HepG2 (cell line): ENCODE data around the gene TOB1. TPM values are rescaled to one million over a fixed set of nuclear protein-coding genes. Genes with fewer than 3 reads are reported as not detected.

ENCODE experiments used
- AFF4 ChIP-seq: sonication (generic); formaldehyde crosslinking; IDR thresholded peaks from 2 replicates; pipeline ENCODE4 v1.4.0; 2020; ENCODE audit warnings: missing genetic modification reagents
- ATF1 ChIP-seq: IDR thresholded peaks from 2 replicates; pipeline ENCODE4 v1.6.1; 2016; ENCODE audit warnings: mild to moderate bottlenecking, control low read depth
- BORCS8-MEF2B ChIP-seq: sonication (generic); formaldehyde crosslinking; IDR thresholded peaks from 2 replicates; pipeline ENCODE4 v1.8.0; 2022; ENCODE audit warnings: mild to moderate bottlenecking, missing genetic modification reagents
- CBX2 ChIP-seq, 2 experiments: fragments of 200-600 bp in 1 of 2; sonication (generic); formaldehyde crosslinking in 1 of 2; IDR thresholded peaks; 2 replicates each; pipeline versions ENCODE4 v1.7.0 to v1.8.1; 2018 to 2022; ENCODE audit warnings: low read depth in 2 of 2, low read length in 1 of 2, mild to moderate bottlenecking in 1 of 2, missing genetic modification reagents in 1 of 2
- FLYWCH1 ChIP-seq: sonication (generic); formaldehyde crosslinking; IDR thresholded peaks from 2 replicates; pipeline ENCODE4 v1.8.1; 2023; ENCODE audit warnings: mild to moderate bottlenecking, missing genetic modification reagents
- HOMEZ ChIP-seq: IDR thresholded peaks from 2 replicates; pipeline ENCODE4 v1.6.1; 2016; ENCODE audit warnings: low read depth
- JUNB ChIP-seq: sonication (generic); formaldehyde crosslinking; IDR thresholded peaks from 2 replicates; pipeline ENCODE4 v1.8.0; 2022; ENCODE audit warnings: missing genetic modification reagents, mild to moderate bottlenecking, borderline replicate concordance
- MAZ ChIP-seq, 2 experiments: sonication (generic) in 1 of 2; formaldehyde crosslinking in 1 of 2; IDR thresholded peaks; 2 replicates each; pipeline versions ENCODE4 v1.5.0 to v1.6.1; 2012 to 2020; ENCODE audit warnings: low read depth in 2 of 2, mild to moderate bottlenecking in 2 of 2, borderline replicate concordance in 1 of 2, improper control_type of control experiment in 1 of 2, low read length in 1 of 2, missing genetic modification reagents in 1 of 2, moderate library complexity in 1 of 2
- MLLT10 ChIP-seq: sonication (generic); formaldehyde crosslinking; IDR thresholded peaks from 2 replicates; pipeline ENCODE4 v1.4.0; 2020; ENCODE audit warnings: missing genetic modification reagents
- NCOA1 ChIP-seq: sonication (generic); formaldehyde crosslinking; IDR thresholded peaks from 2 replicates; pipeline ENCODE4 v1.9.0; 2021; ENCODE audit warnings: missing genetic modification reagents
- PHB2 ChIP-seq: fragments of 450-650 bp; IDR thresholded peaks from 2 replicates; pipeline ENCODE4 v1.6.1; 2018; ENCODE audit not compliant: partially characterized antibody
- RBM39 ChIP-seq: fragments of 200-400 bp; formaldehyde crosslinking; IDR thresholded peaks from one replicate; pipeline ENCODE4 v1.6.1; 2018; ENCODE audit warnings: antibody characterized with exemption, mild to moderate bottlenecking, low read depth, low read length; ENCODE audit not compliant: poor library complexity, severe bottlenecking
- REL ChIP-seq: sonication (generic); formaldehyde crosslinking; conservative IDR thresholded peaks from 2 replicates; pipeline ENCODE4 v1.8.0; 2022; ENCODE audit warnings: mild to moderate bottlenecking, missing genetic modification reagents, moderate library complexity
- SRSF1 ChIP-seq: fragments of 200-400 bp; formaldehyde crosslinking; optimal IDR thresholded peaks from 2 replicates; pipeline ENCODE3; 2017; ENCODE audit warnings: mild to moderate bottlenecking, low read depth, low read length, moderate library complexity
- STAT5B ChIP-seq: sonication (generic); formaldehyde crosslinking; IDR thresholded peaks from 2 replicates; pipeline ENCODE4 v1.4.0; 2020; ENCODE audit warnings: missing genetic modification reagents
- TFDP2 ChIP-seq: sonication (generic); formaldehyde crosslinking; IDR thresholded peaks from 2 replicates; pipeline ENCODE4 v1.4.0; 2020; ENCODE audit warnings: missing genetic modification reagents
- U2AF1 ChIP-seq: fragments of 200-400 bp; formaldehyde crosslinking; optimal IDR thresholded peaks from 2 replicates; pipeline ENCODE3; 2017; ENCODE audit warnings: mild to moderate bottlenecking, low read depth, low read length
- WIZ ChIP-seq: sonication (generic); formaldehyde crosslinking; IDR thresholded peaks from 2 replicates; pipeline ENCODE4 v1.5.1; 2020; ENCODE audit warnings: mild to moderate bottlenecking, missing genetic modification reagents
- ZMYM2 ChIP-seq: sonication (generic); formaldehyde crosslinking; IDR thresholded peaks from 2 replicates; pipeline ENCODE4 v1.8.0; 2022; ENCODE audit warnings: mild to moderate bottlenecking, missing genetic modification reagents
- ZMYM3 ChIP-seq: sonication (generic); formaldehyde crosslinking; IDR thresholded peaks from 2 replicates; pipeline ENCODE4 v1.5.1; 2020; ENCODE audit warnings: mild to moderate bottlenecking, missing genetic modification reagents
- ZNF333 ChIP-seq: sonication (generic); formaldehyde crosslinking; IDR thresholded peaks from 2 replicates; pipeline ENCODE4 v1.4.0; 2020; ENCODE audit warnings: mild to moderate bottlenecking, missing genetic modification reagents, borderline replicate concordance
- ZNF382 ChIP-seq: sonication (generic); formaldehyde crosslinking; IDR thresholded peaks from 2 replicates; pipeline ENCODE4 v1.5.0; 2020; ENCODE audit warnings: missing genetic modification reagents, mild to moderate bottlenecking, borderline replicate concordance
- ZNF619 ChIP-seq: sonication (generic); formaldehyde crosslinking; IDR thresholded peaks from 2 replicates; pipeline ENCODE4 v1.4.0; 2020; ENCODE audit warnings: mild to moderate bottlenecking, missing genetic modification reagents
- ZNF780A ChIP-seq: sonication (generic); formaldehyde crosslinking; IDR thresholded peaks from 2 replicates; pipeline ENCODE4 v1.8.0; 2022; ENCODE audit warnings: mild to moderate bottlenecking, missing genetic modification reagents, moderate library complexity
- ZNF83 ChIP-seq: sonication (generic); formaldehyde crosslinking; IDR thresholded peaks from 2 replicates; pipeline ENCODE4 v1.4.0; 2020; ENCODE audit warnings: missing genetic modification reagents, mild to moderate bottlenecking, borderline replicate concordance
- polyA plus RNA-seq, 8 experiments: library from polyadenylated mRNA; depleted of rRNA in 3 of 8; stranded (reverse) in 7 of 8; unstranded in 1 of 8; fragments of >200 nt; fragmentation: Illumina TruSeq in 4 of 8; extraction: Trizol in 4 of 8; gene quantifications; 2 replicates each; pipeline versions ENCODE4 v1.2.1 to v1.2.3, GENCODE V29; 2011 to 2016; ENCODE audit warnings: low read depth in 4 of 8, missing spikeins in 1 of 8, mixed read lengths in 1 of 8; ENCODE audit not compliant: insufficient read depth in 1 of 8
- total RNA-seq, 5 experiments: library from RNA; depleted of rRNA; stranded (reverse); fragments of >200 nt; fragmentation: Illumina TruSeq; extraction: Trizol; gene quantifications; 2 replicates each; pipeline ENCODE4 v1.2.3, GENCODE V29; 2016; ENCODE audit warnings: low read depth in 1 of 5

Gene TOB1
- total and polyA plus RNA-seq, 2 of the 13 experiments (the other 11 are each of a cell fraction or from before 2014, with no cell fraction given), result 21.9 to 57.7 TPM

- TF ChIP-seq TFDP2 (CRISPR knock-in tag) (no peak), NCOA1 (CRISPR knock-in tag) (no peak), REL (peak; percentile 83; the same call in 1 of the 2 replicates), AFF4 (CRISPR knock-in tag) (peak; percentile 64; the same call in 1 of the 2 replicates), ZNF382 (CRISPR knock-in tag) (no peak), ZMYM3 (CRISPR knock-in tag) (no peak), ZNF333 (CRISPR knock-in tag) (no peak; the same call in 1 of the 2 replicates), U2AF1 (peak; percentile 90), RBM39 (peak; percentile 65), MLLT10 (CRISPR knock-in tag) (no peak), ZNF619 (CRISPR knock-in tag) (0 out of 2 replicates have a peak, but pooled peaks have one; percentile 12), SRSF1 (peak; percentile 78), CBX2 (IDR thresholded peaks at IDR 0.05; ENCODE audit: low read depth, low read length) (no peak), CBX2 (CRISPR knock-in tag; IDR thresholded peaks at IDR 0.05; ENCODE audit: low read depth) (no peak), ZNF83 (CRISPR knock-in tag) (0 out of 2 replicates have a peak, but pooled peaks have one; percentile 49), BORCS8-MEF2B (peak; percentile 43), WIZ (CRISPR knock-in tag) (0 out of 2 replicates have a peak, but pooled peaks have one; percentile 24), HOMEZ (no peak), FLYWCH1 (CRISPR knock-in tag) (no peak), MAZ (IDR thresholded peaks at IDR 0.05; ENCODE audit: borderline replicate concordance, low read depth, low read length) (no peak), MAZ (CRISPR knock-in tag; IDR thresholded peaks at IDR 0.05; ENCODE audit: low read depth) (no peak), STAT5B (CRISPR knock-in tag) (no peak), ATF1 (no peak), JUNB (CRISPR knock-in tag) (no peak; the same call in 1 of the 2 replicates), PHB2 (no peak), ZNF780A (CRISPR knock-in tag) (0 out of 2 replicates have a peak, but pooled peaks have one; percentile 85), ZMYM2 (CRISPR knock-in tag) (peak; percentile 33; the same call in 1 of the 2 replicates)
Observed at GRCh38 chr17:50866950-50867362, 802 bp upstream of the TOB1 start (continued).
